HepG2 (cell line): ENCODE data around the gene CNN3. TPM values are rescaled to one million over a fixed set of nuclear protein-coding genes. Genes with fewer than 3 reads are reported as not detected.

ENCODE experiments used
- ATAC-seq: fragments of 200-7000 bp; cut with Tn5 transposase; 3 replicates; pipeline ENCODE4 v1.9.1; 2020; ENCODE audit warnings: mild to moderate bottlenecking, moderate library complexity
- BruUV-seq: library from RNA; stranded (reverse); fragments of 400-500 nt; replicated peaks from 2 replicates; lab custom pipeline; 2021; lab: Mats Ljungman, UMichigan
- CTCF ChIA-PET: fragments of 300-600 bp; formaldehyde crosslinking; extraction: SDS; loops from one replicate; lab custom pipeline; 2021; ENCODE audit warnings: low total read pairs, inconsistent platforms, low intra/inter-chr PET ratio; lab: Yijun Ruan, JAX
- POLR2A ChIA-PET: fragments of 350-600 bp; sonication (Branson Sonifier 250); formaldehyde crosslinking; loops from one replicate; lab custom pipeline; 2020; ENCODE audit warnings: antibody characterized with exemption, inconsistent platforms; lab: Yijun Ruan, JAX
- DNase-seq: peaks from one replicate; pipeline ENCODE4 v3.0.0-alpha.2; 2015; ENCODE audit warnings: low spot score
- FAIRE-seq: peaks from 3 replicates; lab custom pipeline; 2011; peaks lifted over from hg19 to GRCh38; lab: Jason Lieb, UNC
- H2AFZ ChIP-seq: one replicate; pipeline ENCODE4 v1.6.1; 2011; ENCODE audit warnings: low read length, inconsistent platforms
- H3K27ac ChIP-seq: fragments of 300-600 bp; 3 replicates; pipeline ENCODE4 v1.8.0; 2011; ENCODE audit warnings: mixed run types, mild to moderate bottlenecking, mixed read lengths, low read length, inconsistent platforms; ENCODE audit not compliant: insufficient read depth; ENCODE audit errors: extremely low read length
- H3K27me3 ChIP-seq, 2 experiments: fragments of 200-600 bp in 1 of 2; 2 replicates in 1 of 2; 3 replicates in 1 of 2; pipeline versions ENCODE4 v1.6.0 to v1.8.0; 2011; ENCODE audit warnings: low read length in 2 of 2, mild to moderate bottlenecking in 2 of 2, moderate library complexity in 2 of 2, inconsistent platforms in 1 of 2; ENCODE audit not compliant: insufficient read depth in 2 of 2, control insufficient read depth in 1 of 2
- H3K36me3 ChIP-seq, 2 experiments: fragments of 200-600 bp in 1 of 2; replicated peaks in 1 of 2; 2 replicates in 1 of 2; 3 replicates in 1 of 2; pipeline versions ENCODE4 v1.5.1 to v1.8.0; 2011; ENCODE audit warnings: low read length in 2 of 2, inconsistent platforms in 1 of 2; ENCODE audit not compliant: insufficient read depth in 2 of 2, control insufficient read depth in 1 of 2
- H3K4me1 ChIP-seq: 2 replicates; pipeline ENCODE4 v1.5.1; 2012; ENCODE audit warnings: low read length, inconsistent platforms; ENCODE audit not compliant: insufficient read depth
- H3K4me2 ChIP-seq: 2 replicates; pipeline ENCODE4 v1.6.0; 2011; ENCODE audit warnings: low read depth, low read length, inconsistent platforms
- H3K4me3 ChIP-seq, 3 experiments: fragments of 200-600 bp in 1 of 3; sonication (generic), shearing (Covaris generic) in 1 of 3; replicated peaks in 1 of 3; 2 replicates each; pipeline ENCODE4 v1.5.1; 2011 to 2016; ENCODE audit warnings: low read length in 3 of 3, inconsistent platforms in 2 of 3, low read depth in 2 of 3, mild to moderate bottlenecking in 2 of 3, control low read depth in 1 of 3, mixed read lengths in 1 of 3; ENCODE audit not compliant: insufficient read depth in 1 of 3
- H3K79me2 ChIP-seq: one replicate; pipeline ENCODE4 v1.6.1; 2011; ENCODE audit warnings: low read length, inconsistent platforms; ENCODE audit not compliant: insufficient read depth
- H3K9ac ChIP-seq: 2 replicates; pipeline ENCODE4 v1.6.0; 2011; ENCODE audit warnings: mild to moderate bottlenecking, low read depth, low read length, inconsistent platforms; ENCODE audit not compliant: insufficient read depth
- H3K9me3 ChIP-seq: 2 replicates; pipeline ENCODE4 v1.5.1; 2012; ENCODE audit warnings: mild to moderate bottlenecking, low read length
- H4K20me1 ChIP-seq: 2 replicates; pipeline ENCODE4 v1.6.0; 2011; ENCODE audit warnings: inconsistent platforms, mild to moderate bottlenecking, low read length, moderate library complexity; ENCODE audit not compliant: insufficient read depth
- BCL6 ChIP-seq: IDR thresholded peaks from 2 replicates; pipeline ENCODE4 v1.6.1; 2016; ENCODE audit warnings: missing genetic modification reagents, missing compliant biosample characterization
- CEBPB ChIP-seq: IDR thresholded peaks from 2 replicates; pipeline ENCODE4 v1.6.1; 2011; ENCODE audit warnings: low read depth, low read length, improper control_type of control experiment, borderline replicate concordance
- CREB1 ChIP-seq, 2 experiments: fragments of 450-650 bp in 1 of 2; IDR thresholded peaks; 2 replicates each; pipeline ENCODE4 v1.6.1; 2016 to 2017; ENCODE audit warnings: control low read depth in 1 of 2, mild to moderate bottlenecking in 1 of 2, missing compliant biosample characterization in 1 of 2, missing genetic modification characterization in 1 of 2
- FIP1L1 ChIP-seq: fragments of 200-400 bp; formaldehyde crosslinking; IDR thresholded peaks from 2 replicates; pipeline ENCODE4 v1.6.1; 2018; ENCODE audit warnings: low read depth, mild to moderate bottlenecking, low read length, moderate library complexity, borderline replicate concordance; ENCODE audit not compliant: insufficient read depth
- HNF4G ChIP-seq, 2 experiments: sonication (generic) in 1 of 2; formaldehyde crosslinking in 1 of 2; IDR thresholded peaks; 2 replicates each; pipeline versions ENCODE4 v1.4.0 to v1.6.1; 2011 to 2020; ENCODE audit warnings: borderline replicate concordance in 2 of 2, low read depth in 2 of 2, mild to moderate bottlenecking in 2 of 2, low read length in 1 of 2, missing genetic modification reagents in 1 of 2, moderate library complexity in 1 of 2
- HNRNPL ChIP-seq: fragments of 200-400 bp; formaldehyde crosslinking; IDR thresholded peaks from 2 replicates; pipeline ENCODE4 v1.6.1; 2017; ENCODE audit warnings: mild to moderate bottlenecking, low read depth, low read length
- RXRB ChIP-seq: IDR thresholded peaks from 2 replicates; pipeline ENCODE4 v1.6.1; 2016; ENCODE audit warnings: borderline replicate concordance, missing genetic modification reagents, missing compliant biosample characterization
- SKI ChIP-seq: fragments of 450-650 bp; IDR thresholded peaks from one replicate; pipeline ENCODE4 v1.6.1; 2018; ENCODE audit warnings: mild to moderate bottlenecking; ENCODE audit not compliant: partially characterized antibody
- TGIF2 ChIP-seq: IDR thresholded peaks from 2 replicates; pipeline ENCODE4 v1.6.1; 2016; ENCODE audit warnings: control low read depth, missing compliant biosample characterization
- ZKSCAN5 ChIP-seq: sonication (generic); formaldehyde crosslinking; IDR thresholded peaks from 2 replicates; pipeline ENCODE4 v1.5.1; 2020; ENCODE audit warnings: mild to moderate bottlenecking, missing genetic modification reagents
- ZNF331 ChIP-seq: sonication (generic); formaldehyde crosslinking; IDR thresholded peaks from 2 replicates; pipeline ENCODE4 v1.4.0; 2020; ENCODE audit warnings: missing genetic modification reagents
- ZNF549 ChIP-seq: sonication (generic); formaldehyde crosslinking; IDR thresholded peaks from 2 replicates; pipeline ENCODE4 v1.5.0; 2020; ENCODE audit warnings: missing genetic modification reagents
- WGBS: methylation state at CpG from one replicate; pipeline ENCODE4 v1.1.6; 2017; ENCODE audit warnings: low lambda C conversion rate; 5-methylcytosine and 5-hydroxymethylcytosine counted together
- in situ Hi-C: cut with HindIII; loops from 2 replicates; pipeline ENCODE4 v1.10.0; 2017; ENCODE audit warnings: low pct_unique_long_range_greater_than_20kb; ENCODE audit not compliant: extremely low pct_ligation_motif_present
- intact Hi-C: fragments of 100-400 bp; cut with micrococcal nuclease; formaldehyde crosslinking; loops from one replicate; pipeline ENCODE4 v1.10.0; 2022; ENCODE audit not compliant: unreplicated experiment
- polyA plus RNA-seq, 8 experiments: library from polyadenylated mRNA; depleted of rRNA in 3 of 8; stranded (reverse) in 7 of 8; unstranded in 1 of 8; fragments of >200 nt; fragmentation: Illumina TruSeq in 4 of 8; extraction: Trizol in 4 of 8; gene quantifications; 2 replicates each; pipeline versions ENCODE4 v1.2.1 to v1.2.3, GENCODE V29; 2011 to 2016; ENCODE audit warnings: low read depth in 4 of 8, missing spikeins in 1 of 8, mixed read lengths in 1 of 8; ENCODE audit not compliant: insufficient read depth in 1 of 8
- total RNA-seq, 5 experiments: library from RNA; depleted of rRNA; stranded (reverse); fragments of >200 nt; fragmentation: Illumina TruSeq; extraction: Trizol; gene quantifications; 2 replicates each; pipeline ENCODE4 v1.2.3, GENCODE V29; 2016; ENCODE audit warnings: low read depth in 1 of 5
- TF ChIP-seq, protein P1 (sequence below): sonication (generic); formaldehyde crosslinking; IDR thresholded peaks from 2 replicates; pipeline ENCODE4 v1.8.1; 2022; ENCODE audit warnings: mild to moderate bottlenecking, missing genetic modification reagents
- TF ChIP-seq, protein P2 (sequence below): sonication (generic); formaldehyde crosslinking; IDR thresholded peaks from 2 replicates; pipeline ENCODE4 v1.9.0; 2022; ENCODE audit warnings: low read depth, missing genetic modification reagents

The CNN3 gene
- total and polyA plus RNA-seq, 2 of the 13 experiments (the other 11 are each of a cell fraction or from before 2014, with no cell fraction given), result 113 to 223 TPM

DNA sequence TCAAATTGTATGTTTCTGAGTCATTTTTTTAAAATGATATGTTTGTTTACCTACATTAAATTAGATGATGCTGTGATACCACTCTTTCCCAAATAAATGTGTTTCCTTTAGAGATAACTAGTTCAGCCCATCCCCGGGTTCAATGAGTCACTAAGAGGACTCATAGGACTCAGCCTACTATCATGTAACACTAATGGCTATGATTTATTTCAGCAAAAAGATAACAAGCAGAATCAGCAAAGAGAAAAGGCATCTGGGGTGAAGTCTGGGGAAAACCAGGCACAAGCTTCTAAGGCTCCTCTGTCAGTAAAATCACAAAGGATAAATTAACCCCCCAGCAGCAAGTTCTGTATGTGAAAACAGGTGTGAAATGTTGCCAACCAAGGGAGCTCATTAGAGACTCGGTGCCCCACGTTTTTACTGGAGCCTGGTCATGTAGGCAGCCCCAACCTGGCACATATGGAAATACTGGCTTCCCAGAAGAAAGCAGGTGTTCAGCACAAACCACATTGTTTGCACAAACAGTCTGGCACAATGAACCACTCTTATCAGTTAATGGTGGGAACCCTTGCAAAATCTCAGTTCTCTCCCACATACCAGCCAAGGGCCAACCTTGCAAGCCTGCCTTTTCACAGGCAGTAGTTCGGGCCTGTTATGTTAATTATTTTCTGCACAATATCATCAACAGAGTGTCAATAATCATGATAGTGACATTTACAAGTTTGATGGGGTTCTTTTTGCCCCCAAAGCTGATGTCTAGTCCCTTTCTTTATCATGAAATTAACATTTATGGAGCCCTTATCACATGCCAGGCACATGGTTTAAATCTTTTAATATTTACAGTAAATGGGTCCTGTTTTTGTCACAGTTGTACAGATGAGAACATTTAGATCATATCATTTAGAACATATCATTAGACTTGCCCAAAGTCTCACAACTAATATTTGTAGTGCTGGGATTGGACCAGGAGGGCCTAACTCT is 23.1 kb upstream of the CNN3 start:
- intact Hi-C loops (no loop called here), in situ Hi-C loops (no loop called here)
- ATAC-seq (peak; percentile 94), DNase-seq (peak; percentile 79), FAIRE-seq (peak; percentile 80)
- WGBS, result 39% methylated on average over 4 of the region's 4 CpGs
- Histone ChIP-seq H4K20me1 (no peaks in the 10 kb centered on the region), H3K9ac (no peak overlapping the region), H3K9me3 (no peaks in the 10 kb centered on the region), H3K27me3 (no peaks in the 10 kb centered on the region), H3K36me3 (no peaks in the 10 kb centered on the region; a peak in 1 of 5 replicates), H3K79me2 (no peaks in the 10 kb centered on the region), H3K4me2 (peak overlapping the region; percentile 15; the same call in 1 of the 2 replicates), H2AFZ (no peak overlapping the region), H3K4me1 (peaks cover 48% of the 10 kb centered on the region), H3K4me3 (no peak overlapping the region), H3K27ac (no peak overlapping the region)
- BruUV-seq, result no TSS peak
- CTCF ChIA-PET, result no interaction called here
- POLR2A ChIA-PET, result no interaction called here
- 0 out of 2 replicates have a peak, but pooled peaks have one; percentile 12 for TF ChIP-seq BCL6
- TF ChIP-seq RXRB (CRISPR knock-in tag), result no peak
- no peak for TF ChIP-seq ZKSCAN5 (CRISPR knock-in tag)
- 0 out of 2 replicates have a peak, but pooled peaks have one; percentile 39 for TF ChIP-seq HNRNPL
- peak; percentile 22 for TF ChIP-seq SKI
- TF ChIP-seq, protein P1, sequence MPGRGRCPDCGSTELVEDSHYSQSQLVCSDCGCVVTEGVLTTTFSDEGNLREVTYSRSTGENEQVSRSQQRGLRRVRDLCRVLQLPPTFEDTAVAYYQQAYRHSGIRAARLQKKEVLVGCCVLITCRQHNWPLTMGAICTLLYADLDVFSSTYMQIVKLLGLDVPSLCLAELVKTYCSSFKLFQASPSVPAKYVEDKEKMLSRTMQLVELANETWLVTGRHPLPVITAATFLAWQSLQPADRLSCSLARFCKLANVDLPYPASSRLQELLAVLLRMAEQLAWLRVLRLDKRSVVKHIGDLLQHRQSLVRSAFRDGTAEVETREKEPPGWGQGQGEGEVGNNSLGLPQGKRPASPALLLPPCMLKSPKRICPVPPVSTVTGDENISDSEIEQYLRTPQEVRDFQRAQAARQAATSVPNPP (CRISPR knock-in tag), result no peak
- TF ChIP-seq ZNF549 (CRISPR knock-in tag), result no peak
- TF ChIP-seq CEBPB, result peak; percentile 79
- TF ChIP-seq TGIF2, result peak; percentile 59; the same call in 1 of the 2 replicates
- TF ChIP-seq HNF4G (IDR thresholded peaks at IDR 0.05; ENCODE audit: borderline replicate concordance, low read depth, low read length), result peak; percentile 13; the same call in 1 of the 2 replicates
- TF ChIP-seq HNF4G (CRISPR knock-in tag; IDR thresholded peaks at IDR 0.05; ENCODE audit: borderline replicate concordance, low read depth), result no peak
- no peak for TF ChIP-seq FIP1L1
- TF ChIP-seq CREB1 (IDR thresholded peaks at IDR 0.05), result no peak
- TF ChIP-seq CREB1 (CRISPR knock-in tag; IDR thresholded peaks at IDR 0.05), result peak; percentile 24; the same call in 1 of the 2 replicates
- TF ChIP-seq, protein P2, sequence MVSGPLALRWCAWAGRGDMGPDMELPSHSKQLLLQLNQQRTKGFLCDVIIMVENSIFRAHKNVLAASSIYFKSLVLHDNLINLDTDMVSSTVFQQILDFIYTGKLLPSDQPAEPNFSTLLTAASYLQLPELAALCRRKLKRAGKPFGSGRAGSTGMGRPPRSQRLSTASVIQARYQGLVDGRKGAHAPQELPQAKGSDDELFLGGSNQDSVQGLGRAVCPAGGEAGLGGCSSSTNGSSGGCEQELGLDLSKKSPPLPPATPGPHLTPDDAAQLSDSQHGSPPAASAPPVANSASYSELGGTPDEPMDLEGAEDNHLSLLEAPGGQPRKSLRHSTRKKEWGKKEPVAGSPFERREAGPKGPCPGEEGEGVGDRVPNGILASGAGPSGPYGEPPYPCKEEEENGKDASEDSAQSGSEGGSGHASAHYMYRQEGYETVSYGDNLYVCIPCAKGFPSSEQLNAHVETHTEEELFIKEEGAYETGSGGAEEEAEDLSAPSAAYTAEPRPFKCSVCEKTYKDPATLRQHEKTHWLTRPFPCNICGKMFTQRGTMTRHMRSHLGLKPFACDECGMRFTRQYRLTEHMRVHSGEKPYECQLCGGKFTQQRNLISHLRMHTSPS (CRISPR knock-in tag), result 0 out of 2 replicates have a peak, but pooled peaks have one; percentile 43
- TF ChIP-seq ZNF331 (CRISPR knock-in tag), result 0 out of 2 replicates have a peak, but pooled peaks have one; percentile 20
